Endodermal cell (in vitro differentiated cells): ENCODE measurements around the gene RPL7A. TPM values are rescaled to one million over a fixed set of nuclear protein-coding genes. Genes with fewer than 3 reads are reported as not detected.

ENCODE experiments used
- DNase-seq: peaks from one replicate; pipeline ENCODE4 v3.0.0-alpha.2; 2017
- H3K27ac ChIP-seq: 2 replicates; pipeline ENCODE4 v1.5.1; 2013; ENCODE audit warnings: mild to moderate bottlenecking, low read depth, low read length, moderate library complexity
- H3K27me3 ChIP-seq: 2 replicates; pipeline ENCODE4 v1.6.1; 2013; ENCODE audit warnings: mild to moderate bottlenecking, low read length, moderate library complexity; ENCODE audit not compliant: insufficient read depth, control insufficient read depth, poor library complexity, severe bottlenecking
- H3K36me3 ChIP-seq: 2 replicates; pipeline ENCODE4 v1.7.0; 2013; ENCODE audit warnings: mild to moderate bottlenecking, low read length, moderate library complexity; ENCODE audit not compliant: control insufficient read depth, insufficient read depth
- H3K4me1 ChIP-seq: one replicate; pipeline ENCODE4 v1.7.0; 2013; ENCODE audit warnings: low read length; ENCODE audit not compliant: control insufficient read depth, insufficient read depth
- H3K4me3 ChIP-seq: 2 replicates; pipeline ENCODE4 v1.5.1; 2013; ENCODE audit warnings: mild to moderate bottlenecking, low read length, moderate library complexity
- H3K9ac ChIP-seq: 2 replicates; pipeline ENCODE4 v1.6.1; 2013; ENCODE audit warnings: mild to moderate bottlenecking, low read length, moderate library complexity; ENCODE audit not compliant: poor library complexity, severe bottlenecking; ENCODE audit errors: extremely low read depth
- H3K9me3 ChIP-seq: 2 replicates; pipeline ENCODE4 v1.6.1; 2013; ENCODE audit warnings: mild to moderate bottlenecking, low read length, moderate library complexity; ENCODE audit not compliant: control insufficient read depth
- H3K27ac Mint-ChIP-seq: 2 replicates; pipeline ENCODE4 v1.8.0; 2020; ENCODE audit warnings: mixed read lengths
- H3K27me3 Mint-ChIP-seq: 2 replicates; pipeline ENCODE4 v1.8.0; 2021; ENCODE audit warnings: mild to moderate bottlenecking, mixed read lengths; ENCODE audit not compliant: insufficient read depth
- H3K36me3 Mint-ChIP-seq: 2 replicates; pipeline ENCODE4 v1.8.0; 2020; ENCODE audit warnings: low read depth, mixed read lengths
- H3K4me1 Mint-ChIP-seq: 2 replicates; pipeline ENCODE4 v1.8.0; 2020; ENCODE audit warnings: mixed read lengths
- H3K4me3 Mint-ChIP-seq: 2 replicates; pipeline ENCODE4 v1.8.0; 2020; ENCODE audit warnings: mild to moderate bottlenecking, moderate library complexity, mixed read lengths
- H3K9me3 Mint-ChIP-seq: 2 replicates; pipeline ENCODE4 v1.8.0; 2020; ENCODE audit warnings: mild to moderate bottlenecking, mixed read lengths
- WGBS, 2 experiments: methylation state at CpG; one replicate each; pipeline versions ENCODE4 v1.1.5 to v1.1.7; 2013; ENCODE audit warnings: missing lambda C conversion rate in 2 of 2, mixed read lengths in 1 of 2; ENCODE audit not compliant: insufficient coverage in 1 of 2, insufficient read length in 1 of 2; 5-methylcytosine and 5-hydroxymethylcytosine counted together
- total RNA-seq, 2 donors: library from RNA; stranded (reverse); fragmentation: NEBNext Ultra II Directional in 1 of 2; extraction: Animal tissue kit (Norgen Biotek cat#: 25700) in 1 of 2; gene quantifications; 2 replicates in 1 of 2; 3 replicates in 1 of 2; pipeline ENCODE4 v1.2.1, GENCODE V29; 2021
- TF ChIP-seq, protein P1 (sequence below): fragments of 200-600 bp; sonication (generic); conservative IDR thresholded peaks from 2 replicates; pipeline ENCODE4 v1.5.0; 2021; ENCODE audit warnings: antibody characterized with exemption, mild to moderate bottlenecking

Gene RPL7A
- total RNA-seq, 2 donors from 2014 or later: 2,418 to 2,634 TPM

DNA sequence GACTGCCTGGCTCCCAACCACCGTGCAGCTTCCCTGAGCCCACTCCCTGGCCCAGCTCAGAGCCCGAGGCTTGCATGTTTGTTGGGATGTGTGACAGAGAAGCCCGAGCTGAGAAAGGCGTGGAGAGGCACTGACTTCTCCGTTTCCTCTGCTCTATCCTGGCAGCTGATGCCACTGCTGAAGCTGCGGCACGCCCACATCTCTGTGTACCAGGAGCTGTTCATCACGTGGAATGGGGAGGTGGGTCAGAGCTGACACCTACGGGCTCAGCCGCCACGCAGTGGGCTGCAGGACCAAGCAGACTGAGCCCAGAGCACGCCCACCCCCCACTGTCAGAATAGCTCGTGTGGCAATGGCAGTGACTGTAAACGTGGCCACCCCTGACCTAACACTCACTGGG, 37.4 kb downstream of the RPL7A start:
- Mint-ChIP-seq H3K9me3 (peaks cover 7% of the 10 kb centered on the region), H3K4me1 (no peaks in the 10 kb centered on the region), H3K4me3 (no peak overlapping the region), H3K27me3 (peaks cover 8% of the 10 kb centered on the region), H3K36me3 (no peaks in the 10 kb centered on the region), H3K27ac (no peak overlapping the region)
- DNase-seq: no peak
- H3K36me3 ChIP-seq: no peaks in the 10 kb centered on the region
- H3K9ac ChIP-seq: no peak overlapping the region
- H3K27me3 ChIP-seq: no peaks in the 10 kb centered on the region
- H3K4me1 ChIP-seq: no peaks in the 10 kb centered on the region
- WGBS, 2 experiments: 89 to 93% methylated on average over 12 to 14 of the region's 14 CpGs
- no peak overlapping the region for H3K27ac ChIP-seq
- no peak overlapping the region for H3K4me3 ChIP-seq
- no peaks in the 10 kb centered on the region for H3K9me3 ChIP-seq
- TF ChIP-seq, protein P1, sequence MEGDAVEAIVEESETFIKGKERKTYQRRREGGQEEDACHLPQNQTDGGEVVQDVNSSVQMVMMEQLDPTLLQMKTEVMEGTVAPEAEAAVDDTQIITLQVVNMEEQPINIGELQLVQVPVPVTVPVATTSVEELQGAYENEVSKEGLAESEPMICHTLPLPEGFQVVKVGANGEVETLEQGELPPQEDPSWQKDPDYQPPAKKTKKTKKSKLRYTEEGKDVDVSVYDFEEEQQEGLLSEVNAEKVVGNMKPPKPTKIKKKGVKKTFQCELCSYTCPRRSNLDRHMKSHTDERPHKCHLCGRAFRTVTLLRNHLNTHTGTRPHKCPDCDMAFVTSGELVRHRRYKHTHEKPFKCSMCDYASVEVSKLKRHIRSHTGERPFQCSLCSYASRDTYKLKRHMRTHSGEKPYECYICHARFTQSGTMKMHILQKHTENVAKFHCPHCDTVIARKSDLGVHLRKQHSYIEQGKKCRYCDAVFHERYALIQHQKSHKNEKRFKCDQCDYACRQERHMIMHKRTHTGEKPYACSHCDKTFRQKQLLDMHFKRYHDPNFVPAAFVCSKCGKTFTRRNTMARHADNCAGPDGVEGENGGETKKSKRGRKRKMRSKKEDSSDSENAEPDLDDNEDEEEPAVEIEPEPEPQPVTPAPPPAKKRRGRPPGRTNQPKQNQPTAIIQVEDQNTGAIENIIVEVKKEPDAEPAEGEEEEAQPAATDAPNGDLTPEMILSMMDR: no peak

DNA sequence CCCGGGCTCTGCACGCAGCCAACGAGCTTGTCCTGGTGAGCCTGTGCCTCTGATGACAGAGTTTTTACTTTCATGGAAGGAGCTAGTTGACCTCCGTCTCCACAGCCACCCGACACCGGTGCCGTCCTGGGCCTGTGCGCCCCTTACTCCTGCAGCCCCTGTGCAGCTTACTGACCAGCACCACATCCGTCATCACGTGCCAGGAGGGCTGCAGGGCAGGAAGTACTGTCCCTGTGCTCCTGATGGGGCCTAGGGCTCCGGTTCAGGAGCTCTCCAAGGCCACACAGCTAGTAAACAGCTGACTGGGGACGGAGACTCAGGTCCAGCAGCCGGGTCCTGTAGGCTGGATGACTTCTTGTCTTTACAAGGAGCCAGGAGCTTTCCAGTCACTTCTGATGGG, 38.3 kb downstream of the RPL7A start:
- Histone ChIP-seq H3K27ac (no peak overlapping the region), H3K4me1 (no peaks in the 10 kb centered on the region), H3K9ac (no peak overlapping the region), H3K36me3 (no peaks in the 10 kb centered on the region), H3K9me3 (no peaks in the 10 kb centered on the region), H3K27me3 (no peaks in the 10 kb centered on the region), H3K4me3 (no peak overlapping the region)
- TF ChIP-seq, protein P1: no peak
- H3K27ac Mint-ChIP-seq: no peak overlapping the region
- H3K9me3 Mint-ChIP-seq: peaks cover 12% of the 10 kb centered on the region
- no peaks in the 10 kb centered on the region for H3K4me1 Mint-ChIP-seq
- H3K4me3 Mint-ChIP-seq: no peak overlapping the region
- peaks cover 11% of the 10 kb centered on the region for H3K27me3 Mint-ChIP-seq
- 92% methylated on average over 12 to 13 of the region's 13 CpGs for WGBS, 2 experiments
- no peak for DNase-seq
- no peaks in the 10 kb centered on the region for H3K36me3 Mint-ChIP-seq

DNA sequence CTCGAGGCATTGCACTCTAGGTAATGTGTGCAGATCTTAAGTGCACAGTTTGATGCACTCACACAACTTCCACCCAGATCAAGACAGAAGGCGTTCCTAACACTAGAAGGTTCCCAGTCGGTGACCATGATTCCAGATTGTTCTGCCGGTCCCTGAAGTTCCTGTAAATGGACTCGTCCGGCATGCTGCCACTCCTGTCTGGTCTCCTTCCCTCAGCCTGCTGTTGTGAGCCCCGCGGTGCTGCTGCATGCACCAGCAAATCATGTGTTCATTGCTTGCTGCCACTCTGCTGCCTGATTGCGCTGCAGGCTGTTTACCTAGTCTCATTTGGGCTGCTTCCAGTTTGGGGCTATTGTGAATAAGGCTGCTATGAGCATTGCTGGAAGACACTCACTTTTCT, 39.7 kb downstream of the RPL7A start:
- Histone ChIP-seq H3K9me3 (no peaks in the 10 kb centered on the region), H3K36me3 (no peaks in the 10 kb centered on the region), H3K9ac (no peak overlapping the region), H3K4me1 (no peaks in the 10 kb centered on the region), H3K27ac (no peak overlapping the region), H3K4me3 (no peak overlapping the region), H3K27me3 (no peaks in the 10 kb centered on the region)
- TF ChIP-seq, protein P1: no peak
- Mint-ChIP-seq H3K4me3 (no peak overlapping the region), H3K9me3 (peaks cover 17% of the 10 kb centered on the region), H3K27ac (no peak overlapping the region), H3K36me3 (no peaks in the 10 kb centered on the region), H3K4me1 (no peaks in the 10 kb centered on the region), H3K27me3 (peaks cover 11% of the 10 kb centered on the region)
- WGBS, 2 experiments: 87 to 91% methylated on average over 8 to 9 of the region's 9 CpGs
- DNase-seq: no peak
